CD4-positive, alpha-beta T cell treated with Interleukin-1 beta for 1 hour (primary cell): ENCODE data around the gene OTOL1.
A peak's percentile ranks its signal among the peaks of the same experiment; 100 is the strongest.
"Not testable (repeated sequence)": the region's sequence is repeated elsewhere in the genome, so short reads cannot be mapped to it uniquely, and the experiment has no call there.

Experiments
- DNase-seq, 2 donors: peaks; one replicate each; pipeline ENCODE4 v3.0.0-alpha.2; 2020 to 2022

Gene OTOL1

DNA sequence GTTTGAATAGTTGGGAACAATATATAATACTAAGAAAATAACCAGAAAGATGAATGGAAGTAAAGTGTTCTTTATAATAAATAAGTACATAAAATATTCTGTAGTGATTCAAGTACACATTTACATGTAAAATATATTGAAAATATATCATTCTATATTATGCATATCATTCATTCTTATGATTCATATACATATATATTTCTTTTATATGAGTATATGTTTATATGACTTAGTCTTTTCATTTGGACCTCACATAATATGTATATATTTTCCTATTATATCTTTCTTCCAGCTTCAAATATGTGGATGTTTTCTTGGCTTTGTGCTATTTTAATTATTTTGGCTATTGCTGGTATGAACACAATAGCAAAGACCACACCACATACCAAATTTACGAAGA lies at the start of gene OTOL1:
Gene OTOL1, plus strand, starts transcription at position 301 of the 400 bp plus-strand sequence. Its CDS starts 0 bp downstream, at position 301.
- no peak for DNase-seq

DNA sequence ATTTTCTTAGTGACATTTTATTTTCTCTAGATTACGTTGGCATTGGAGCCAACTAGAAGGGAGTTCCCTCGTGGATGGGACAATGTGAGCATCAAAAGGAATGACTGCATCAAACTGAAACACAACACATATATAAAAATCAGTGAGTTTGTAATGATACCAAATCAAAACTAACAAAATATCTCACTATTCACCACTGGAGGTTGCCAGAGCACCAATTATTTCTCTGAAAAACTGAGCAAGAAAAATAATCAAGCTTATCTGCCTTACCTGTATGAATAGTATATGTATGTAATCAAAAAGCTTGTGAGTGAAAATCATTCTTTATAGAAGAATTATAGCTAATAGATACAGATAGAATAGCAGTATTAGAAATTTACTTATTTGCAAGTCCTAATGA lies 46.8 kb upstream of the OTOL1 start:
- DNase-seq = no peak

GRCh38 chr3:161452179-161452578 lies 44.4 kb upstream of the OTOL1 start:
- DNase-seq = no peak

GRCh38 chr3:161454615-161455014 lies 42.0 kb upstream of the OTOL1 start:
- no peak for DNase-seq

DNA sequence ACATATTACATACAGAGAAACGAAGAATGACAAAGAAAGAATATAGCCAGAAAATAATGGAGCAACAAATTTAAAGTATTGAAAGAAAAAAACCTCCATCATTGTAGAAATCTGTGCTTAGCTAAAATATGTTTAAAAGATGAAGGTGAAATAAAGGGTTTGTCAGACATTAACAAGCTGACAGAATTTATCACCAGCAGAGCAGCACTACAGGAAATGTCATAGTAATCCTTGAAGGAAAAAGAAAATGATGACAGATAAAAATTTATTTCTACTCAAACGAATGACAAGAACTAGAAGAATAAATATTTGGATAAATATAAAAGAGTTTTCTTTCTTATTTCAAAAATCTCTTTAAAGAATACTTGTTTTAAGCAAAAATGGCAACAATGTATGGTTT lies 40.6 kb upstream of the OTOL1 start:
- no peak for DNase-seq

DNA sequence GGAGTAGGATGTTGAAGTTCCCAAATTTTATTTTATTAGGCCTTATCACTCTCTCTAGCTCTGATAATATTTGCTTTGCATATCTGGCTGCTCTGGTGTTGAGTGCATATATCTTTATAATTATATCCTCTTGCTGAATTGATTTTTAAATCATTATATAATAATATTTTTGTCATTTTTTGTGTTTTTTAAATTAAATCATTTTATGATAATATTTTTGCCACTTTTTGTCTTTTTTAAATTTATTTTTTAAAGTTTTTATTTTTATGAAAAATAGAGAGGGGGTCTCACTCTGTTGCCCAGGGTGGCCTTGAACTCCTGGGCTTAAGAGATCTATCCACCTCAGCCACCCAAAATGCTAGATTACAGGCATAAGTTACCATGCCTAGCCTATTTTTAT lies 34.5 kb upstream of the OTOL1 start:
- DNase-seq = no peak

- no peak for DNase-seq
Observed at GRCh38 chr3:161471211-161471610, 25.4 kb upstream of the OTOL1 start.

GRCh38 chr3:161474139-161474538 lies 22.5 kb upstream of the OTOL1 start:
- DNase-seq = no peak

- no peak for DNase-seq
Observed at GRCh38 chr3:161474741-161475140, 21.9 kb upstream of the OTOL1 start.

- no peak for DNase-seq
Observed at GRCh38 chr3:161475206-161475605, 21.4 kb upstream of the OTOL1 start.

DNA sequence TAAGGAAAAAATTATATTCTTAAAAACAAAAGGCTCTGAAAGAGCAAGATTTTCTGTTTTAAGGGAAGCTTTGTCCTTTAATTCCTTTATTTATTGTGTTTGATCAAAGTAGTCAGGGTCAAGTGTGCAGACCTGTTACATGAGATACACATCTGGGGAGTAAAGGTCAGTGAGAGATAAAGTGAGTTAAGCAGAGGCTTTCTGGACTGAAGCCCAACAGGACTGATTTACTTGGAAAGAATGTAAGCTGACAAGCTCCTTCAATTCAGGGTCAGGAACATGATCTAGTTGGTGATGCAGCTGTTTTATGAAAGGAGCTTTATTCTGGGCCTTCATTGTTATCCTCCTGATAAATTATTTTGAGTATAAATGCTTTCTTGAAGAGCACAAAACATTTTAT lies 20.7 kb upstream of the OTOL1 start:
- DNase-seq = no peak

DNA sequence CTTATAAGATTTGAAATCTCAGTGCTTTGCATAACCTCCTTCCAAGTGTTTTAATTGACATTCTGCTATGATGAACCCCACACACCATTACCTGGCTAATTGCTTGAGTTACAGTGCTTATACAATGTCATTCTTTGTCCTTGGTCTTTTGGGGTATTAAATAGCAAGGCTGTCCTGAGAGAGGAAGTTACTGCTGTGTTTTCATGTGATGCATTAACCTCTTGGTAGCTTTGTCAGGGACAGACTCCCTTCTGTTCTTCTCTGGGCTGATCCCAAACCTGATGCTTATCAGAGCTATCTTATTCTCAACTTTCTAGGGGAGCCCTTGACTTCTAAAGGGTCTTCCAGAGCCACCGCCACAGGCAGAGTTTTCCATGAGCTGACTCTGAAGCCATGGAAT lies 12.4 kb upstream of the OTOL1 start:
- DNase-seq = no peak

- not testable (repeated sequence) for DNase-seq
Observed at GRCh38 chr3:161488284-161488683, 8.3 kb upstream of the OTOL1 start.

DNA sequence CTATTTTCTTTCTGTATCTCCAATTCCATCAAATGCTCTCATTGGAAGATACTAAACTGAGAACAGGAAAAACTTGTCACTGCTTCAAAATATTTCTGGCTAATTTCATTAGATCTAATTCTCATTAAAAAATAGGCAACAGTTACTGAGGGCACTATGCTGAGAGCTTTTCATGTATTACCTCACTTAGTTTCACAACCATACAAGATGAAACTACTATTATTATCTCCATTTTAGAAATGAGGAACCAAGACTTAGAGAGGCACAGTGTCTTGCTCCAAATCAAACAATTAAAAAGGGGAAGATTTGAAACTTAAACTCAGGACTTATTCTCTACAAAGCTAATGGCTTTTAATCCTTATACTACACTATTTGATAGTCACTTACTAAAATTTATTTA lies 7.2 kb upstream of the OTOL1 start:
- no peak for DNase-seq

GRCh38 chr3:161490845-161491244 lies 5.8 kb upstream of the OTOL1 start:
- DNase-seq = not testable (repeated sequence)

- DNase-seq = no peak
Observed at GRCh38 chr3:161498259-161498921, 1.8 kb downstream of the OTOL1 start.

DNA sequence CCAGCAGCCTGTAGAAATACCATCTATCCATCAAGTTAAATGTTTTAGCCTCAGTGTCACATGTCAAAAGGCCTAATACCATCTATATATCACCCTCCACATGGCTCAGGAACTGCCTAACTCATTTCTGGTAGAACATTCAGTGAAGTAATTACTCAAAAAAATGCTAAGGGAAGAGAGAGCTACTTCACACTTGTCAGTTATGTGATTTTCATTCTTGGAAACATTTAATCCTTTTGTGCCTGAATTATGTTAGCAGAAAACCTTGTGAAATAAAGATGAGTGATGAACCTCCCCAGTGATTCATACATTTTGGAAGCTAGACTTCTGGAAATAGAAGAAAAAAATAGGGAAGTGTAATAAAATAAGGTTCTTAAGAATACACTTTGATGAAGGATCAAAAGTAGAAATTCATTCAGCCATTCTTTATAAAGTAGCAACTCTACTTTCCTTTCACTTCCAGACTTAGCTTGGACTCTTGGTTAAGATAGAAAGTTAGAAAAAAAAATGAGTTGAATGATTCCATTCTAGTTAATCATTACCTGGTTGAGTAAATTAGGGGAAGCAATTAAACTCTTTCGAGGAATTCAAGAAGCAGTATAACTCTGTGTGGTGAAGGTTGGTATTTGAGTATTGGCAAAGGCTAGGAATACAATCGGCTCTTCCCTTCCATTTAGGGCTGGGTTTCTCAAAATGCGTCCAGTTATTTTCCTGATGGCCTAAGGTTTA lies 3.6 kb downstream of the OTOL1 start:
- no peak for DNase-seq

DNA sequence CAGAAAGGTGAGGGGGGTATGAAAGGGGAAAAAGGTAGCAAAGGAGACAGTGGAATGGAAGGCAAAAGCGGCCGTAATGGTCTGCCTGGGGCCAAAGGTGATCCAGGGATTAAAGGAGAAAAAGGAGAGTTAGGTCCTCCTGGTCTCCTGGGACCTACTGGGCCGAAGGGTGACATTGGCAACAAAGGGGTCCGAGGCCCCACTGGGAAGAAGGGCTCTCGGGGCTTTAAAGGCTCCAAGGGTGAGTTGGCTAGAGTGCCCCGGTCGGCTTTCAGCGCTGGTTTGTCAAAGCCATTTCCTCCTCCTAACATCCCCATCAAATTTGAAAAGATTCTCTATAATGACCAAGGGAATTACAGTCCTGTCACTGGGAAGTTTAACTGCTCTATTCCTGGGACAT lies 6.7 kb downstream of the OTOL1 start:
- no peak for DNase-seq

DNA sequence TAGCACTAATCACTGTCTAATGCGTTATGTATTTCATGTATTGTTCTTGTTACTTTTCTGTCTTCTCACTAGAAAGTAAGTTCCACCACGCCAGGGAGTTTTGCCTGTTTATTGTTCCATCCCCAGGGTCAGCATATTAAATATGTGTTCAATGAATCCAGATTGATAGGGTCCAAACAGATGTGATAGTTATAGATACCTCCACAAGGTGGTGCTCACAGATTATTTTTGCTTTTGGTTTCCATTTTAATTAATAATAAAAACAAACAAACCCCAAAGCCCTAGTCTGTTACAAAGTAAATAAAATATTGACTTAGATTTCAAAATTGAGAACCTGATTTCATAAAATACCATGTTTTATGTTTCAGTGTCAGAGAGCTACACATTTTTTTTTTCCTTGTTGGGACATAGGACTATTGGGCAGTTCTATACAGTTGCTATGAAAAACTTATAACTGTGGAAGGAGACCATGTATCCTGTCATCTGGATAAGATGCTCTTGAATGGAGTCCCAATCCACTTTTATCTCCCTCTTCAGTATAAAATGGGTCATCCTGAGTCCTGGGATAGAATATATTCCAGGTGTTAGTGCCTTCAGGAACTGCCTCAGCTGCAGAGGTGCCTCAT lies 12.4 kb downstream of the OTOL1 start:
- DNase-seq = peak in 1 of 2 donors; percentile 8

GRCh38 chr3:161510510-161511260 lies 14.1 kb downstream of the OTOL1 start:
- no peak for DNase-seq

DNA sequence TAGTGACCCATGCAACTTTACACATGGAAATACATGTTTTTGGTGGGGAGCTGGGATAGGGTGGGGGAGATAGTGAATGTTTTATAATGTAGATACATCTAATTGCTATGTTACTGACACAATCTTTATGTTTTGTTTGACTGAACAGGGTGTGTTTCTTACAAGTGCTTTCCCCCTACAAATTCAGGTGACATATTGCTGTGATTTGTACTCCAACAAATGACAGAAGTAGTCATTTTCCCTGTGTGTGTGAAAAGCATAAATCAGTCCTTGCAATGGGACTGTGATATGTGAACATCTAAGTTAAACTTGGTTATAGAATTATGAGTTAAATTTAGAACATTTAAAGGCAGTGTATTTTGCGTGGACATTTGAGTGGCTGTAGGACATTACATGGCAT lies 27.3 kb downstream of the OTOL1 start:
- DNase-seq = no peak

- DNase-seq = no peak
Observed at GRCh38 chr3:161531930-161532329, 35.3 kb downstream of the OTOL1 start.

DNA sequence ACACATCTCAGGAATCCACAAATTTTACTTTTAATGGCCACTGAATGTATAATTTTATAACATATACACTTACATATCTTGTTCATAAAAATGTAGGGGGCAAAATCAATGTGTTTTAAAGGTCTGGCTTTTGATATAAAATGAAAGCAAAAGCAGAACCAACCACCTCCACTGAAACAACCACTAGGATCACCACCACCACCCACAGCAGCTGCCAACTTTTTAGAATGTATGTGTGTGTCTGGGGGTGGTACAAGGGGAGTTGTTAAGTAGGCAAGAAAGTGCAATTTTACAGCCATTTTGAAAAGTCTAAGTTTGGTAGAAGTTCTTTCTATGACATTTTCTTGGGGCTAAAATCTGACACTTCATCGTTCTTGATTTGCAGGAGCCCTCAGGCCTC lies 44.0 kb downstream of the OTOL1 start:
- DNase-seq = no peak

GRCh38 chr3:161545824-161546223 lies 49.2 kb downstream of the OTOL1 start:
- no peak for DNase-seq
